Measurements from ENCODE around the gene ARF1.

ARF1 gene

DNA sequence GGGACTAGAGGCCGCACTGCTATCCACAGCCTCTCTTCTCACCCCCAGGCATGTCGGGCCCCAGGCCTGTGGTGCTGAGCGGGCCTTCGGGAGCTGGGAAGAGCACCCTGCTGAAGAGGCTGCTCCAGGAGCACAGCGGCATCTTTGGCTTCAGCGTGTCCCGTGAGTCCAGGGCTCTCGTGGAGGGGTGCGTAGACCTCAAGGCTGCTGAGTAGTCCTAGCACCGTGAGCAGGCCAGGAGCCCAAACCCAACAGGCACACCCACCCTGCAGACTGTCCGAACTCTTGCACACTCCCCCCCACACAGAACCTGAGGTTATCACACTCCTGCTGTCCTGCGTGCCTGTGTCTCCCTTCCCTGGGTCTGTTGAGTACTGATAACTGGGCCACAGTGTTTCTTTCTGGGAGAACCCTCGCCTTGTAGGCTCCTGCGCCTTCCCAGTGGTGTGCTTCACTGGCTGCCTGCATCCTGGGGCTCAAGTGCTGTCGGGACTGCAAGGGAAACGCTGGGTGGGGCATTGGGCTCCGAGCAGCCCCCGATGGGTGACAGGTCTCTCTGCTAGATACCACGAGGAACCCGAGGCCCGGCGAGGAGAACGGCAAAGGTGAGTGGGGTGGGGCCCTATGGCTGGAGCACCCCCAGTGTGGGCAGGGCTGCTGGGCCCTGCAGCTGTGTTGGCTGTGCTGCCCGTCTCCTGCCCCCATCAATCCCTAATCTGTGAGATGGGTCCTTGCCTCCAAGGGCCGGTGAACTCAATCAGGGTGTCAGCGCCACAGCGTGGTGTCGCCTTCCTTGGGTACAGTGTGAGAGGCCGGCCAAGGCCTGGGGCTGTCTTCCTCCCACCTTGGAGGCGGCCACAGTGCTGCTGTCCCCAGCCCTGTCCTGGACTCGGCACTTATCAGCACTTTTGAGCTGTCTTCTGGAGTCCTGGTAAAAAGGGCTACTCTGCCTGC is 63.2 kb downstream of the ARF1 start:
- ATAC-seq: no peak
- Mint-ChIP-seq H3K27ac (no peak overlapping the region), H3K4me3 (no peak overlapping the region)

GRCh38 chr1:228146417-228147150 is 64.1 kb downstream of the ARF1 start:
- Mint-ChIP-seq H3K4me1 (peaks cover 47% of the 10 kb centered on the region), H3K27ac (peak overlapping the region; percentile 46 to 55), H3K4me3 (no peak overlapping the region), H3K9me3 (no peaks in the 10 kb centered on the region), H3K27me3 (no peaks in the 10 kb centered on the region)
- DNase-seq: no peak
- no peak for ATAC-seq

More for the DNA sequence above, 63.2 kb downstream of the ARF1 start:
- Mint-ChIP-seq H3K9me3 (no peaks in the 10 kb centered on the region), H3K4me1 (peaks cover 47% of the 10 kb centered on the region), H3K27me3 (no peaks in the 10 kb centered on the region)
- no peak for DNase-seq

DNA sequence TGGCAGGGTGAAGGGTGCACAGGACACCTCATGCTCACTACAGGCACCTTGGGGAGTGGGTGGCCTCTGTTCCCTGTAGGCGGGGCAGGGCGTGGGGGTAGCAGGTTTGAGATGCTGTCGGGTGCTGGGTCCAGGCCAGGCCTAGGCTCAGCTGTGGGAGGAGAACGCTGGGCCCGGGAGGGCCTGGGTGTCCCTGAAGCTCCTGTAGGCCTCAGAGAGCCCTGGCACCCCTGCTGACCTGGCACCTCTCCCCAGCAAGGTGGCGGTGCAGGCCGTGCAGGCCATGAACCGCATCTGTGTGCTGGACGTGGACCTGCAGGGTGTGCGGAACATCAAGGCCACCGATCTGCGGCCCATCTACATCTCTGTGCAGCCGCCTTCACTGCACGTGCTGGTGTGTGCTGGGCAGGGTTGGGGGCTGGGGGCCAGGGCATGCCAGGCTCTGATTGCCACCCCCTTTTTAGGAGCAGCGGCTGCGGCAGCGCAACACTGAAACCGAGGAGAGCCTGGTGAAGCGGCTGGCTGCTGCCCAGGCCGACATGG is 64.7 kb downstream of the ARF1 start:
- Mint-ChIP-seq H3K4me3 (no peak overlapping the region), H3K27ac (no peak overlapping the region), H3K9me3 (no peaks in the 10 kb centered on the region), H3K27me3 (no peaks in the 10 kb centered on the region), H3K4me1 (peaks cover 43% of the 10 kb centered on the region)
- no peak for ATAC-seq
- DNase-seq: no peak

- no peak overlapping the region for H3K4me3 Mint-ChIP-seq
- no peak for DNase-seq
- no peak for ATAC-seq
- no peaks in the 10 kb centered on the region for H3K9me3 Mint-ChIP-seq
- no peak overlapping the region for H3K27ac Mint-ChIP-seq
- no peaks in the 10 kb centered on the region for H3K27me3 Mint-ChIP-seq
- H3K4me1 Mint-ChIP-seq: peaks cover 37% of the 10 kb centered on the region
These were observed 65.3 kb downstream of the ARF1 start for GRCh38 chr1:228147768-228148167.

- Mint-ChIP-seq H3K9me3 (no peaks in the 10 kb centered on the region), H3K27me3 (no peaks in the 10 kb centered on the region), H3K4me3 (no peak overlapping the region), H3K27ac (peak overlapping the region in 1 of 2 donors; percentile 48), H3K4me1 (peaks cover 32% of the 10 kb centered on the region)
- DNase-seq: no peak
- ATAC-seq: no peak
These were observed 65.8 kb downstream of the ARF1 start for GRCh38 chr1:228148196-228148861.
